HG02884 (cell line): ENCODE results near the gene HCN3.
"Not testable (repeated sequence)": the region's sequence is repeated elsewhere in the genome, so short reads cannot be mapped to it uniquely, and the experiment has no call there.

Experiments used
- ATAC-seq: cut with Tn5 transposase; IDR thresholded peaks from one replicate; pipeline ENCODE4 v1.9.1; 2021; ENCODE audit warnings: mild to moderate bottlenecking, moderate library complexity; ENCODE audit not compliant: unreplicated experiment

The HCN3 gene

DNA sequence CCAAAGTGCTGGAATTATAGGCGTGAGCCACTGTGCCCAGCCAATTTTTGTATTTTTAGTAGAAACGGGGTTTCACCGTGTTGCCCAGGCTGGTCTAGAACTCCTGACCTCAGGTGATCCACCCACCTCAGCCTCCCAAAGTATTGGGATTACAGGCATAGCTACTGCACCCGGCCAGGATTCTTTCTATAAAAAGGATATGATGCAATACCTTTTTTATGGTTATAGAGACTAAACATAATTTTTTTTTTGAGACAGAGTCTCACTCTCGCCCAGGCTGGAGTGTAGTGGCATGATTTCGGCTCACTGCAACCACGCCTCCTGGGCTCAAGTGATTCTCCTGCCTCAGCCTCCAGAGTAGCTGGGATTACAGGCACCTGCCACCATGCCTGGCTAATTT is 51.6 kb downstream of the HCN3 start:
- ATAC-seq: not testable (repeated sequence)

GRCh38 chr1:155329980-155330598 is 52.8 kb downstream of the HCN3 start:
- ATAC-seq: no peak

GRCh38 chr1:155334962-155335361 is 57.7 kb downstream of the HCN3 start:
- no peak for ATAC-seq
